Effector memory CD8-positive, alpha-beta T cell (primary cell): ENCODE results near the gene SPPL2C.

ENCODE experiments used
- ATAC-seq: fragments of 150-1000 bp; cut with Tn5 transposase; replicated peaks from 2 replicates; pipeline ENCODE4 v1.10.0; 2021; ENCODE audit warnings: mild to moderate bottlenecking, moderate library complexity
- DNase-seq, 3 experiments: peaks; one replicate each; pipeline ENCODE4 v3.0.0; 2021
- H3K27ac Mint-ChIP-seq, 2 donors: one replicate each; pipeline ENCODE4 v1.8.0; 2022; ENCODE audit warnings: mild to moderate bottlenecking in 2 of 2, mixed read lengths in 2 of 2, moderate library complexity in 2 of 2
- H3K27me3 Mint-ChIP-seq, 2 donors: one replicate each; pipeline ENCODE4 v1.8.0; 2022; ENCODE audit warnings: mixed read lengths in 2 of 2
- H3K36me3 Mint-ChIP-seq: one replicate; pipeline ENCODE4 v1.8.0; 2022; ENCODE audit warnings: mild to moderate bottlenecking, moderate library complexity, mixed read lengths; ENCODE audit not compliant: insufficient read depth
- H3K4me1 Mint-ChIP-seq, 2 donors: one replicate each; pipeline ENCODE4 v1.8.0; 2022; ENCODE audit warnings: low read depth in 2 of 2, mixed read lengths in 2 of 2
- H3K4me3 Mint-ChIP-seq, 2 donors: one replicate each; pipeline ENCODE4 v1.8.0; 2022; ENCODE audit warnings: mild to moderate bottlenecking in 2 of 2, mixed read lengths in 2 of 2, moderate library complexity in 2 of 2
- H3K9me3 Mint-ChIP-seq, 2 donors: one replicate each; pipeline ENCODE4 v1.8.0; 2022; ENCODE audit warnings: mixed read lengths in 2 of 2
- total RNA-seq, 9 experiments: gene quantifications; one replicate each; lab custom pipeline; 2026; lab: John Stamatoyannopoulos, UW

The SPPL2C gene, protein sequence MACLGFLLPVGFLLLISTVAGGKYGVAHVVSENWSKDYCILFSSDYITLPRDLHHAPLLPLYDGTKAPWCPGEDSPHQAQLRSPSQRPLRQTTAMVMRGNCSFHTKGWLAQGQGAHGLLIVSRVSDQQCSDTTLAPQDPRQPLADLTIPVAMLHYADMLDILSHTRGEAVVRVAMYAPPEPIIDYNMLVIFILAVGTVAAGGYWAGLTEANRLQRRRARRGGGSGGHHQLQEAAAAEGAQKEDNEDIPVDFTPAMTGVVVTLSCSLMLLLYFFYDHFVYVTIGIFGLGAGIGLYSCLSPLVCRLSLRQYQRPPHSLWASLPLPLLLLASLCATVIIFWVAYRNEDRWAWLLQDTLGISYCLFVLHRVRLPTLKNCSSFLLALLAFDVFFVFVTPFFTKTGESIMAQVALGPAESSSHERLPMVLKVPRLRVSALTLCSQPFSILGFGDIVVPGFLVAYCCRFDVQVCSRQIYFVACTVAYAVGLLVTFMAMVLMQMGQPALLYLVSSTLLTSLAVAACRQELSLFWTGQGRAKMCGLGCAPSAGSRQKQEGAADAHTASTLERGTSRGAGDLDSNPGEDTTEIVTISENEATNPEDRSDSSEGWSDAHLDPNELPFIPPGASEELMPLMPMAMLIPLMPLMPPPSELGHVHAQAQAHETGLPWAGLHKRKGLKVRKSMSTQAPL
- total RNA-seq: 0 reads per million in 9 experiments

DNA sequence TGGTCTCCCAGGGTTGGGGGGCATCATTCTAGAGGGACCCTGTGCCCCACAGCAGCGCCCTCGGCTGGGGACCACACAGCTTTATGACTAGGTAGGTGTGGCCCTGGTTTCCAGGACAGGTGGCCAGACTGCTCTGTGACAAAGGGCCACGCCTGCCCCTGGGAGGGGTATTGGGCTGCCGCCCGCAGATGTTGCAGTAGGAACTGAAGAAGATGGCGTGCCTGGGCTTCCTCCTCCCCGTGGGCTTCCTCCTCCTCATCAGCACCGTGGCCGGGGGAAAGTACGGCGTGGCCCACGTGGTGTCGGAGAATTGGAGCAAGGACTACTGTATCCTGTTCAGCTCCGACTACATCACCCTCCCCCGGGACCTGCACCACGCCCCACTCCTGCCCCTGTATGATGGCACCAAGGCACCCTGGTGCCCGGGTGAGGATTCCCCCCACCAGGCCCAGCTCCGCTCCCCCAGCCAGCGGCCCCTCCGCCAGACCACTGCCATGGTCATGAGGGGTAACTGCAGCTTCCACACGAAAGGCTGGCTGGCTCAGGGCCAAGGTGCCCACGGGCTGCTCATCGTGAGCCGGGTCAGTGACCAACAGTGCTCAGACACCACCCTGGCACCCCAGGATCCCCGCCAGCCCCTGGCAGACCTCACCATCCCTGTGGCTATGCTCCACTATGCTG is at the start of gene SPPL2C:
Gene SPPL2C (plus strand): TSS at position 187 of the 681 bp plus-strand sequence. CDS start 26 bp downstream, at position 213.
- H3K36me3 Mint-ChIP-seq: peaks cover 3% of the 10 kb centered on the region
- H3K27ac Mint-ChIP-seq: no peak within 1 kb of the TSS
- DNase-seq: no peak
- no peaks in the 10 kb centered on the region for H3K4me1 Mint-ChIP-seq
- H3K27me3 Mint-ChIP-seq: peaks cover 0 to 38% of the 10 kb centered on the region in 2 donors
- no peak for ATAC-seq
- no peaks in the 10 kb centered on the region for H3K9me3 Mint-ChIP-seq
- no peak within 1 kb of the TSS for H3K4me3 Mint-ChIP-seq

DNA sequence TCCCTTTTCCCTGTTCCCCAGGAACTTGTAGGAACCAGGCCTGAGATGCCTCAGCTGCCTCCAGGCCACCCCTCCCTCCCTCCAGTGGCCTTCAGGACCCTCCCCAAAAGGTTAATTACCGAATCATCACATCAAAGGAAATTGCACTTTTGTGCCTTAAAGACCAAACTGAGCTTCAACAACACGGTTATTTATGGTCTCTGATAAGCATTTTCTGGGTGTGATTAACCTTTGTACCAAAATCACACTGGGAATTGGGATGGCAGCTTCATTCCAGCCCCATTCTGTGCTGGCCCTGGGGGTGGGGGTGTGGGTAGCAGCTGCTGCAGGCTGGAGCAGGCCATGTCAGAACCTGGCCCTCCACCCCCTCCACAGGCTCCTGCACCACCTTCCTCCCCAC is 43.9 kb upstream of the SPPL2C start:
- no peaks in the 10 kb centered on the region for H3K36me3 Mint-ChIP-seq

DNA sequence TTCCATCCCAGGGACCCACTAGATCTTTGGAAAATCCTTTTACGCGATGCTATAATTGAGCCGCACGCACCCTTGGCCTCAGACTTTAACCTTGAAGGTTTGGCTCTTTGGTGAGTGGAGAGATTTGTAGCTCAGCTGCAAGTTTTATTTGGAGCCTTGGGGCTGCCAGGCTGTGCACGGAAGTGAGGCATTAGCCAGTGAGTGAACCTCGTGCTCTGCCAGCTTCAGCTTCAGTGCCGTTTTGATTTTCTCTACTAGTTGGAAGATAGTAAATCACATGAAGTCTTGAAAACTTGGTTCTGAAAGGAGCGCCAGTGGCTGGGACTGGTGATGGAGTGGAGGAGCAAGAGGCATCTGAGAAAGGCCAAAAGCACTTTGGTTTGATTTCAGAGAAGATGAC is 43.3 kb upstream of the SPPL2C start:
- DNase-seq: no peak
- H3K4me1 Mint-ChIP-seq: no peaks in the 10 kb centered on the region
- peaks cover 76 to 97% of the 10 kb centered on the region in 2 donors for H3K27me3 Mint-ChIP-seq
- H3K4me3 Mint-ChIP-seq: no peak overlapping the region
- H3K27ac Mint-ChIP-seq: no peak overlapping the region
- H3K36me3 Mint-ChIP-seq: no peaks in the 10 kb centered on the region
- no peaks in the 10 kb centered on the region for H3K9me3 Mint-ChIP-seq
- no peak for ATAC-seq

More for the DNA sequence above, 43.9 kb upstream of the SPPL2C start:
- Mint-ChIP-seq H3K4me1 (no peaks in the 10 kb centered on the region), H3K27me3 (peaks cover 76 to 97% of the 10 kb centered on the region in 2 donors), H3K9me3 (no peaks in the 10 kb centered on the region), H3K27ac (no peak overlapping the region), H3K4me3 (no peak overlapping the region)
- no peak for ATAC-seq
- no peak for DNase-seq

DNA sequence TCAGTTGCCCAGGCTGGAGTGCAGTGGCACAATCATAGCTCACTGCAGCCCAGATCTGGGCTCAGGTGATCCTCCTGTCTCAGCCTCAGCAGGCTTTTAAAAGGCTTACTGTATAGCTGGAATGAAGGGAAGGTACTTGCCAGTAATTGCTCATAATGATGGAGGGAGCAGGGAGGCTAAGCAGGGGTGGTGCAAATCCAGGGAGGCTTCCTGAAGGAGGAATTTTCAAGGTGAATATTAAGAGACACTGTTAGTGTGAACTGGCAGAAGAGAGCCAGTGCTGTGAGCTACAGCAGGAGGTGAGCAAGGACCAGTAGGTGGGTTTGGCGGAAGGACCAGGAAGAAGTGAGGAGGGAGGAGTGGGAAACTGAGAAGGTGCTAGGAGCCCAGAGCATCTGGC is 35.8 kb upstream of the SPPL2C start:
- no peak overlapping the region for H3K4me3 Mint-ChIP-seq
- DNase-seq: no peak
- H3K27ac Mint-ChIP-seq: no peak overlapping the region
- no peaks in the 10 kb centered on the region for H3K4me1 Mint-ChIP-seq
- no peaks in the 10 kb centered on the region for H3K36me3 Mint-ChIP-seq
- H3K27me3 Mint-ChIP-seq: peaks cover 32 to 83% of the 10 kb centered on the region in 2 donors
- ATAC-seq: no peak
- no peaks in the 10 kb centered on the region for H3K9me3 Mint-ChIP-seq

DNA sequence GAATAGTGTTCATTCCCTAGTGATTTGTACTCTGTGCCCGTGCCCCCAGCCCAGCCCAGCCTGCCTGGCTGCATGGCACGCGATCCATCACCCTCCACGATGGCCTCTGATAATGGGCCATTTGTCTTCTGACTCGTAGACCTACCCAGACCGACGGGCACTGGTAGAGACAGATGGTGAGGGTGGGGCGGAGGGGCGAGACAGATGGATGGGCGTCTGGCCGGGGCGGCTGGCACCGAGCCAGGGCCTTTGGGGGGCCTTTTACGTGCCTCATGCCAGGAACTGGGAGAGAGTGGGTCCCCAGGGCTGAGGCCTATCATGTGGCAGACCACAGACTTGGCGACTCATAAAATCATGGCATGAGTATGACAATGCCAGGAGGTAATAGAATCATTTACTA is 35.2 kb upstream of the SPPL2C start:
- Mint-ChIP-seq H3K27me3 (peaks cover 29 to 83% of the 10 kb centered on the region in 2 donors), H3K9me3 (no peaks in the 10 kb centered on the region), H3K27ac (no peak overlapping the region), H3K4me1 (no peaks in the 10 kb centered on the region), H3K4me3 (no peak overlapping the region), H3K36me3 (no peaks in the 10 kb centered on the region)
- ATAC-seq (no peak), DNase-seq (no peak)

DNA sequence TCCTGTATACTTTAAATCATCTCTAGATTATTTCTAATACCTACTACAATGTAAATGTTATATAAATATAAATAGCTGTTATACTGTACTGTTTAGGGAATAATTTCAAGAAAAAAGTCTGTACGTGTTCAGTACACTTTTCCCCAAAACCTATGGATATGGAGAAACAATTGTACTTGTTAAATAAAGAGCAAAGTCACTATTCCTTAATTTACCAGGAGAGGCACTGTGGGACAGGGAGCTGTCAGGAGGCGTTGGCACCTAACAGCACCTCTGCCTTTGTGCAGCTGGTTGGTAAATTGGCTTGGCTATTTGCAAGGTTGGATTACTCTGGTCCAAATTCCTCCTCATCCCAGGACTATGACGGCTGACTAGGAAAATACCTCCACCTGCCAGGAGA is 32.6 kb upstream of the SPPL2C start:
- Mint-ChIP-seq H3K27ac (no peak overlapping the region), H3K4me3 (no peak overlapping the region), H3K9me3 (no peaks in the 10 kb centered on the region), H3K27me3 (peaks cover 10 to 63% of the 10 kb centered on the region in 2 donors), H3K4me1 (no peaks in the 10 kb centered on the region), H3K36me3 (peaks cover 2% of the 10 kb centered on the region)
- DNase-seq: no peak
- ATAC-seq: no peak

DNA sequence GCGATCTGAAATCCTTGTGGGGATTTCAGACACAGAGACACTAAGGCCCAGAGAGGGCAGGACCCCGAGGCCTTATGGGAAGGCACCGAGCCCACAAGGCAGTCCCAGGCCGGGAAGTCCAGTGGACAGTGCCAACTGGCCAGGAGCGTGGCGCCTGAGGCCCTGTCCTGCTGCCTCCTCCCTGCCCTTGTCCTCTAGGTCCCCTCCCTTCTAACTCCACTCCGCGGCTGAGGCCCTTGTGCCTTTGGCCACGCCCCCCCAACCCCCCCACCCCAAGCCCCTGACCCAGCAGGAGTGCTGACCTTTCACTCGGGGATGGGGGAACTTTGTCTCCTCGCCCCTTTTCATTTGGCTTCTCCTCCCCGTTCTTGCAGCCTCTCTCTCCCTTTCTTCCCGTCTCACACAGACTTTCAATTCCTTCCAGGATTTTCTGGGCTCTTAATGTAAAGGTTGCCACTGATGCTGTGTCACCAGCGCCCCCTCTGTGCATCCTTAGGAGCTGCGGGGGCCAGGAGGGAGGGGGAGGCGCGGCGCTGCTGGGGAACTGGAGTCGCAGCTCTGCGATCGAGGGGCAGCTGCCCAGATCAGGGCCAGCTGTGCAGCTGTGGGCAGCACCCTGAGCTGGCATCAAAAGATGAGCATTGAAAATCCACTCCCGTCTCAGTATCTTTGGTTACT is 31.5 kb upstream of the SPPL2C start:
- no peak overlapping the region for H3K27ac Mint-ChIP-seq
- H3K36me3 Mint-ChIP-seq: peaks cover 2% of the 10 kb centered on the region
- ATAC-seq: no peak
- H3K9me3 Mint-ChIP-seq: no peaks in the 10 kb centered on the region
- H3K27me3 Mint-ChIP-seq: peaks cover 8 to 52% of the 10 kb centered on the region in 2 donors
- no peak for DNase-seq
- no peaks in the 10 kb centered on the region for H3K4me1 Mint-ChIP-seq
- H3K4me3 Mint-ChIP-seq: no peak overlapping the region

DNA sequence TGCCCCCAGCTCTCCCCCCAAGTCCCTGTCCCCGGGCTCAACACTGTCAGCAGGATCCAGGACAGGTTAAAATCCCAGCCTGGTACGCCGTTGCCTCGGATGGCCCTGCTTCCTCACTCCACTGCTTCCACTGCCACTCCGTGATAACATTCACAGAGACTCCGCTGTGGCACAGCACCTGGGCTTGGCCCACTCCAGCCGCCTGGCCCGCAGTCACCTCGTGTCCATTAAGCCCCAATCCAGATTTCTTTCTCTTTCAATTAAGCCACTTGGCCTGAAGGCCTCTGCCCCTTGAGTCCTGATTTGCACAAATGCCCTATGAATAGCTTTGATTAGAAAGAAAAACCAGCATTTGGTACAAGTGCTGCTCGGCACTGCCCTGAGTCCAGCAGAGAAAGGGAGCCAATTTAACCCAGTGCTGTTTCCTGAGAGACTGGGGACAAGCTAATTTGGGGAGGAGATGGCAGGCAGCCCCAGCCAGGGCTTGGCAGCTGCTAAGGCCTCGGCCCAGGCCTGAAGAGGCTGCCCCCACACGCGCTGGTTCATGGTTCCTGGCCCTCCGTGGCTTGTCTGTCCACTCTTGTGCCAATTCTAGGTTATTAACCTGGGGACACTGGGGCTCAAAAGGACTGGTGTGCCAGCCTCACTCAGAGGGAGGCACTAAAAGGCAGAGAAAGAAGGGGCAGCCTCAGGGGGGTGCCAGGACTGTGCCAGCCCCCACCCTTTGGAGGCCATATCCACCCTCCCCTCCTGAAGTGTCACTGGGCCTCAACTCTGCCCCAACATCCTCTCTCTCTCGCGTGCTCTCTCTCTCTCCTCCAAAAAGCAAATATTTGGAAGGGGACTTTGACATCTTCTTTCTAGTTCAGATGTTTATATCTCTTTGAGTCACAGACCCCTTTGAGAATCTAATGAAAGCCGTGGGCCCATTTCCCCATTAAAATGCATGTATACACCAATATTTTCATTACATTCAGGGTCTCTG is 29.8 kb upstream of the SPPL2C start:
- H3K27me3 Mint-ChIP-seq: peaks cover 8 to 45% of the 10 kb centered on the region in 2 donors
- H3K9me3 Mint-ChIP-seq: no peaks in the 10 kb centered on the region
- no peak for DNase-seq
- peaks cover 2% of the 10 kb centered on the region for H3K36me3 Mint-ChIP-seq
- H3K4me1 Mint-ChIP-seq: no peaks in the 10 kb centered on the region
- H3K4me3 Mint-ChIP-seq: no peak overlapping the region
- no peak overlapping the region for H3K27ac Mint-ChIP-seq
- no peak for ATAC-seq

DNA sequence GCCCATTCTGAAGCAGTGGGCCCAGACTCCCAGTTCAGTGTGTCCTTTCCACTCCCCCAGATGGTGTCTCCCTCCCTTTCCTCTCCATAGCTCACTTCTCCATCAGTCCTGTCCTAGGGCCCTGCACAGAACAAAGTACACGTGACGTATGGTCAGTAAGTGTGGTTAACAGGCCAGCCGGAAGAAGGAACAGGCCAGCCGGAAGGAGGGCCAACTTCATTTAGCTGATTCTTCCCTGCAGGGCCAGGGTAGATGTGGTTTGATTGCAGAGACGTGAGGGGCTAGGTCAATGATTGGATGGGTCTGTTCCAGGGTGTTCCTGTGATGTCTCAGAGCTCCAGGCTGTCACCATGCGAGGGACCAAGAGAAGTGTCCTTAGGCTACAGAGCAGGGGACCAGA is 28.9 kb upstream of the SPPL2C start:
- DNase-seq (no peak), ATAC-seq (no peak)
- Mint-ChIP-seq H3K4me1 (no peaks in the 10 kb centered on the region), H3K27ac (no peak overlapping the region), H3K36me3 (peaks cover 2% of the 10 kb centered on the region), H3K27me3 (peaks cover 8 to 47% of the 10 kb centered on the region in 2 donors), H3K9me3 (no peaks in the 10 kb centered on the region), H3K4me3 (no peak overlapping the region)

DNA sequence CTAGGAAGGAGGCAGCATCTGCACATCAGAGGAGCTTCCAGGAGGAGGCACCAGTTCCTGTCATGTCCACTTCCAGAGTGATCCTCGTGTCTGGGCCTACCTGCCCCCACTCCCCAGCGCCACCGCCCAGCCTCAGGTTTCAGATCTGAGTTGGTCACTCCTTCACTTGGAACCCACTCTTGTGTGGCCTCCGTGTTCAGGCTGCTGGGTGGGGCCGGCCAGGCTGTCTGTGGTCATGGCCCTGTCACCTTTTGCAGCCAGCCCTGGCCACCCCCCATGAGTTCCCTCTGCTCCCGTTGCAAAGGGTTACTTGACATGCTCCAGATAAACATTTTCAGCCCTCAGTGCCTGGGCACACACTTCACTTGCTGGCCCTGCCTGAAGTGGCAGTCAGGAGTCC is 26.6 kb upstream of the SPPL2C start:
- Mint-ChIP-seq H3K4me3 (no peak overlapping the region), H3K36me3 (peaks cover 2% of the 10 kb centered on the region), H3K9me3 (no peaks in the 10 kb centered on the region), H3K27ac (no peak overlapping the region), H3K27me3 (peaks cover 8 to 31% of the 10 kb centered on the region in 2 donors), H3K4me1 (no peaks in the 10 kb centered on the region)
- ATAC-seq (no peak), DNase-seq (no peak)

DNA sequence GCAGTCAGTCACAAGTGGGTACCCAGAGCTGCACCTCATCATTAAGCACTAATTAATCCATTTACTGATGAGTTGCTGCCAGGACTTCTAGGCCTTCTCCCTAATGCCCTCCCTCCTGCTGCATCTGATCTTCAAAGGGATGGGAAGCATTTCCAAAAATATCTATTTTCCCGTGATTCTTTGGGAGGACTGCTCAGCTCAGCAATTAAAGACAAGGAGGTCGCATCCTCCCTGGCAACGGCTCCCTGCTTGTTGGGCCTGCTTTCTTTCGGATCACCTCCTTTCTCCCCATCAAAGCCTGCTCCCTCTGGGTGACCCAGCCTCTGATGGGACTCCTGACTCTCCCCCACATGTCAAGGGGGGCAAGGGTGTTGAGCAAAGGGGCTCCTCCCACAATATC is 26.0 kb upstream of the SPPL2C start:
- peaks cover 2% of the 10 kb centered on the region for H3K36me3 Mint-ChIP-seq
- no peaks in the 10 kb centered on the region for H3K9me3 Mint-ChIP-seq
- H3K27ac Mint-ChIP-seq: no peak overlapping the region
- no peak overlapping the region for H3K4me3 Mint-ChIP-seq
- no peaks in the 10 kb centered on the region for H3K4me1 Mint-ChIP-seq
- peaks cover 3 to 27% of the 10 kb centered on the region in 2 donors for H3K27me3 Mint-ChIP-seq
- ATAC-seq (no peak), DNase-seq (no peak)

DNA sequence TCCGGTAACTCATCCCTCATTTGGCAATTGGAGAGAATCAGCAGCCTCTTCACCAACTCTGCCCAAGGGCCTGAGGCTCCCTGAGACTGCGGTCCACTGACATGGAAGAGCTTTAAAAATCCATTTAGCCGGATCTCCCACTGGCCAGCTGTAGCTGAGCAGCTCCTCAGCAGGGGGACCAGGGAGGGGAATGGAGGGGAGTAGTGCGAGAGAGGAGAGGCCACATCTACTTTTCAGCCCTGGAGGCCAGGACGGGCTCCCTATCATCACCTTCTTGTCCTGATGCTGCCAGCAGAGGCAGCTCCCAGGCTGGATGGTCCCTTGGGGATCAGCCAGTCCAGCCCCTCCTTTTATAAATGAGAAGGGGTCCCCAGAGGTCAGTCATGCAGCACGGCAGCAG is 25.0 kb upstream of the SPPL2C start:
- H3K9me3 Mint-ChIP-seq: no peaks in the 10 kb centered on the region
- no peak overlapping the region for H3K4me3 Mint-ChIP-seq
- ATAC-seq (no peak), DNase-seq (no peak)
- peaks cover 0 to 26% of the 10 kb centered on the region in 2 donors for H3K27me3 Mint-ChIP-seq
- no peak overlapping the region for H3K27ac Mint-ChIP-seq
- peaks cover 2% of the 10 kb centered on the region for H3K36me3 Mint-ChIP-seq
- H3K4me1 Mint-ChIP-seq: no peaks in the 10 kb centered on the region
